ENCODE data around the gene UNC13C.

- TF ChIP-seq POLR2AphosphoS5 (IDR thresholded peaks at IDR 0.05; ENCODE audit: insufficient read depth in 1 of 2, low read depth in 1 of 2) (no peak), CTCF (IDR thresholded peaks at IDR 0.05) (no peak), POLR2A (IDR thresholded peaks at IDR 0.05) (no peak)
These were observed 484.3 kb downstream of the UNC13C start for GRCh38 chr15:54462511-54462913.

Measured in vagina (tissue), 2 donors.